CD4-positive, alpha-beta T cell treated with Interleukin-12 subunit alpha and Interleukin-12 subunit beta, for 1 hour (primary cell): ENCODE measurements around the gene CCDC138.

Source experiments
- DNase-seq: peaks from one replicate; pipeline ENCODE4 v3.0.0-alpha.2; 2020

Gene CCDC138

DNA sequence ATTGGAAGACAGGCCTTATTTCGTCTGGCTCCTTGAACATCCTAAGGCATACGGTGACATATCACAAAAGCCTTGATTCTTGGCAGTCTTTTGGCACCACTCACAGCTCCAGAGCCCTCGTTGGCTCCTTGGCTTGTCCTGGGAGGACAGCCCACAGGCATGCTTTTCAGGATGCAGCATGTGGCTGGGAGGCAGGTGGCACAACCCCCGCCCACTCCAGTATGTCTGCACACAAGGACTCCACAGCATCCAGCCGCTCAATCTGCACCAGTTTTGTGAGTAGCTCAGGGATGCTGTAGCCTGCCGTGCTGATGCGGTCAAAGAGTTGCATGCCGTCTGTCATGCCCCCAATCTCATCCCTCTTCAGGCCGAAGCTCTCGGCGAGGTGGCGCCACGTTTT, 110.2 kb downstream of the CCDC138 start:
- no peak for DNase-seq

DNA sequence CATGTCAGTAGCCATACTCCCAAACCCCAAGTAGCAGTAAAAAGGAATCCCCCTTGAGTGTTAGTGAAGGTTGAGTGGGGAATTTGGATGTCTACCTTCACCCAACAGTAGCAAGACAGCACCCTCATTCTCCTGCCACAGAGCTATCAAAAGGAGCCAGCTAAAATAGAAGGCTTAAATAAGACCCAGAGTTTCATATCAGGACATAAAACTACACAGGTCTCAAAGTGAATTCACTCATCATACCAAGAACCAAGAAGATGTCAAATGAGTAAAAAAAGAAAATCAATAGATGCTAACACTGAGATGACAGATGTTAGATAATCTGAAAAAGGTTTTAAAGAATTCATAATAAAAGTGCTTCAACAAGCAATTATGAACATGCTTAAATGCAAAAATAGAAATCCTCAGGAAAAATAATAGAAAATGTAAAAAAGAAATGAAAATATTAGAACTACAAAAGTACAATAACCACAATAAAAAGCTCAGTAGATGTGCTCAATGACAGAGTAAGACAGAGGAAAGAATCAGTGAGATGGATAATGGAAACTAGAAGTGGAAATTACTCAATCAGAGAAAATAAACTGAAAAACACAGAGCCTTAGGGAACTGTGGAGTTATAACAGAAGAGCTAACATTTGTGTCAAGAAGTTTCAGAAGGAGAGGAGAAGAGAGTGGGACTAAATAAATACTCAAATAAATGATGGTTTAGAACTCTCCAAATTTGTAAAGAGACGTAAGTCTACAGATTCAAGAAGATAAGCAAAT, 111.9 kb downstream of the CCDC138 start:
- no peak for DNase-seq

DNA sequence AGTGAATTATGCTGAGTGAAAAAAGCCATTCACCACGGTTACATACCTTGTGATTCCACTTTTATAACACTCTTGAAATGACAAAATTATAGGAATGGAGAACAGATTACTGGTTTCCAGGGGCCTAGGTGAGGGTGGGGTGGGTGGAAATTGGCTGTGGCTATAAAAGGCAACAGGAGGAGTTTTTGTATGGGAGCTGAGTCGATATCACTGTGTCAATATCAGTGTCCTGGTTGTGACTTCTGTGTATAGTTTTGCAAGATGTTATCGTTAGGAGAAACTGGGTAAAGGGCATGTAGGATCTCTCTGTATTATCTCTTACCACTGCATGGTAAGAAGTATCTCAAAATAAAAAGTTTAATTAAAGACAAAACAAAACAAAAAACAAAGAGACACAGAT, 118.1 kb downstream of the CCDC138 start:
- DNase-seq = no peak

- no peak for DNase-seq
Measured at GRCh38 chr2:108905176-108905575, 118.6 kb downstream of the CCDC138 start.

DNA sequence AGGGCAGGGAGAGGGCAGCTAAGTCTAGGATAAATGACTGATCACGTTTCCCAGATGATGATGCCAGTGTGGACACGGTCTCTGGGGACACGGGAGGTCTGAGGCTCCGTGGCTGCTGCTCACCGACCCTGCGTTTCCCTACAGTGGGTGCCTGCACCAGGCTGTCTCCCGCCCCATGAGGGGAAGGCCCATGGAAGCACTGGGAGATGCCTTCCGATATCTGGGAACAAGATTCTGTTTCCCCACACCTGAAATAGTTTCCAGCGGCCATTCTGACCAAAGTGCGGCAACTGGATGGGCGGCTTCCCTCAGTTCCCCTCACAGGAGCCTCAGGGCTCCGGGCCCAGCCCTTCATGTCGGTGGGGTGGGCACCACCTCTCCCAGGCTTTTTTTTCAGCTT, 119.3 kb downstream of the CCDC138 start:
- DNase-seq = no peak

GRCh38 chr2:108906403-108907077, 120.0 kb downstream of the CCDC138 start:
- DNase-seq = no peak

DNA sequence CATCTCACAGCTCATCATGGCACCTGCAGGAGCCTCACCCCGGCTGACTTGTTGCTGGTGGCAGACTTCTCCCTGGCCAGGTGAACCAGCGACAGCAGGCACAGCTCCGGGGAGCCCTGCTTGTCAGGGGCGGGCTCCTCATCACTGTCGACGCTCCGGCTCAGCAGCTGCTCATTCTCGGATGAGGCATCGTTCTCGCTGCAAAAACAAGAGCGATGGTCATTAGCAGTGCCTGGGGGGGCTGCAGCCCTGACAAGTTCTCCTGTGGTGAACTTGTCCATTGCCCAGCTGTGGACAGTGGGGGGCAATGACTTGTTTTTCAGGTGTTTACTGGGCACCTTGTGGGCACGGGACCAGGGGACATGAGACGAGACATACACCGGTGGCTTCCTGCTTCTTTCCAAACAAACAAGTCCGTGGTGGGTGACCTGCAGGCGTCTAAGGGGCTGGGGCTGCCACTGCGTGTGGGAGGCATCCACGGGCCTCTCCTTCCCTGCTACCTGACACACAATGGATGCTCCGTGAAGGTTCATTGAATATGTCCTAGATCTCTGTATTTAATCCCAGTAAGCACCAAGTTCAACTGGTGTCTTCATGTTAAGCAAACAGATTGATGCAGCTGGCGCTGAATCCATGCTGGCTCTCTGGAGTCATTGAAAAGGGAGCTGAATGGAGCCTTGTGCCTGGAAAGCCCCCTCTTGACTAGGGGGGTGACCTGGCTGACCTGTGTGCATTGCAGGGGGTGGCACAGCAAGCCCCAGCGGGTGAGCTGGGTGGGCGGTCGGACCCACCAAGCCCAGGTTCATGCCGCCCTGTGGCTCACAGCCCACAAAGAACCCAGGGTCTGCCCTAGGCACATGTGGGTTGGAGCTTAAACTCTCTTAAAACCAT, 121.5 kb downstream of the CCDC138 start:
- DNase-seq = no peak

- DNase-seq = no peak
Measured at GRCh38 chr2:108908713-108909070, 122.1 kb downstream of the CCDC138 start.

- DNase-seq = no peak
Measured at GRCh38 chr2:108909275-108909823, 122.8 kb downstream of the CCDC138 start.

DNA sequence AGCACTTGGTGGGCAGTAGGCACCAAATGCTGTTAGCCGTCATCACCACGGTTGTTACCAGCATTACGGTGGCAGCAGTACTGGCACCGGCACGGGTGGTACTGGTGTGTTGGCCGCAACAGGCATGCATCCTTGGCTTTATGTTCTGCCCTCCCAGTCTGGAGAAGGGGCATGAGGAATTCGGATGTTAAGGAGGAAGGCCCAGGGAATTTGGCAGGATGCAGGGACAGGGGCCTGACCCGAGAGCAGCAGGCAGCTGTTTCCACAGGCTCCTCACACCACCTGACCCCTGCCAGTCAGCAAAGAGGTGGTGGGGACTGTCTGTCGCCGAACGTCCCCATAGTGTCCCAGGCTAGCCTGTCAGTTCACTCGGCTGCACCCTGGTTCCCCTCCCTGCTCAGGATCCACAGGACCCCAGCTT, 123.5 kb downstream of the CCDC138 start:
- no peak for DNase-seq

- no peak for DNase-seq
Measured at GRCh38 chr2:108910541-108911396, 124.2 kb downstream of the CCDC138 start.

- no peak for DNase-seq
Measured at GRCh38 chr2:108911401-108911800, 124.8 kb downstream of the CCDC138 start.

DNA sequence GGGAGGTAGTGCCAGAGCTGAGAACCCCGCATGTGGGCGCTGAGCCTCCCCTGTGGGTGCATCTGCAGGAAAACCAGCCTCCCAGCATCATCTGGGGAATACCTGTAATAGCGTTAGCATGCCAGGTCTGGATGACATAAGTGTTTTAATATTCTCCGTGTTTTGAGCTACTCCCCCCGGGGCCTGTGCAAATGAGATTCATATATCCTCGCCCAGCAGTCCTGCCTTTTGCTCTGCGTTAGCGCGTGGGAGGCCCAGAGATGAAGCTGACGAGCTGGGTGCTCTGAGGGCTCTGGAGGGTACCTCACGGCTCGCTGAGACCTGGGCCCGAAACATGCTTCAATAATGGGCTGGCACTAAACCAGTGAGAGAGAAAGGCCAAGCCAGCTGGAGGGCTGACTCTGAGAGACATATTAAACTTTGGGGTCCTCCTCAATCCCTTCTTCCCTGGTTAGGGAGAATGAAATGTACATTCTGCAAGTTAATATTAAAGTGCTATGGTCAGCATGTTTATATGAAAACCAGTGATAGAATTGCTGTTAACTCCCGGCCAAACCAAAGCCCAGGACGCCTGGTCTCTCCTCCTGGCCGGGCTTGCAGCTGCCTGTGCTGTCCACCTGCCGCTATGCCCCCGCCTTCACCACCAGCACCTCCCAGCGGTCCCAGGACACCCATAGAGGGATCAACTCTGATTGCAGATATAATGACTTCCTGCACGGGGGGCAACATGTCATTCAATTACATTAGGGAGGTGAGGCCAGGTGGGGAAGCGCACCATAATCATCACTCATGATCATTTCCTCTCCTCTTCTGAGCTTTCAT, 125.4 kb downstream of the CCDC138 start:
- DNase-seq = no peak

GRCh38 chr2:108912629-108912902, 126.0 kb downstream of the CCDC138 start:
- no peak for DNase-seq

DNA sequence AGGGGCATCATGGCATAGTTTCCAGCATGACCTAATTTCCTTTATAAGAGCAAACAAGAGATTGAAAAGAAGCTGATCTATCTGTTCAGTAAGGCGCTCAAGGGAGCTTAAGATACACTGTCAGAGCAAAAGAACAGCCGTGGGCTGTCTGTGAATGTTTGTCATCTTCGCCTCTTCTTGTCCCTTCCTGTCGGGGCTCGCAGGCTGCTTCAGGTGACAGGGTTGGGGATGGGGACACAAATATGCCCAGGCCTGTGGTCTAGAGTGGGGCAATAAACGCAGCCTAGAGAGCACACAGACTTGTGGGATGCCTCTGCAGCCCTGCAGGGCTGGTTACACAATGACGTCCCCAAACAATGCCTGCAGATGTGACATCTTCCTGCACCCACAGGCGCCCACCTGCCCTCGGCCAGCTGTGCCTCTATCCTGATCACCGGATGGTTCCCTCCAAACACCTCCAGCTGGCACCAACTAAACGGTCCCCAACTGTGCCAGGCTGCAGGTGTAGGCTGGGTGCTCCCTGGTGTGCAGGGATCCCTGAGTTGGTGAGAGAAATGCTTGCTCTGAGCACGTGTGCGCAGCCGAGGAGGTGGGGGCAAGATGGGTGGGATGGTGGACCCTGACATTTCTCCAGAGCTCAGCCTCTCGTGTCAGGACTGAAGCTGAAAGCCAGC, 129.7 kb downstream of the CCDC138 start:
- no peak for DNase-seq

DNA sequence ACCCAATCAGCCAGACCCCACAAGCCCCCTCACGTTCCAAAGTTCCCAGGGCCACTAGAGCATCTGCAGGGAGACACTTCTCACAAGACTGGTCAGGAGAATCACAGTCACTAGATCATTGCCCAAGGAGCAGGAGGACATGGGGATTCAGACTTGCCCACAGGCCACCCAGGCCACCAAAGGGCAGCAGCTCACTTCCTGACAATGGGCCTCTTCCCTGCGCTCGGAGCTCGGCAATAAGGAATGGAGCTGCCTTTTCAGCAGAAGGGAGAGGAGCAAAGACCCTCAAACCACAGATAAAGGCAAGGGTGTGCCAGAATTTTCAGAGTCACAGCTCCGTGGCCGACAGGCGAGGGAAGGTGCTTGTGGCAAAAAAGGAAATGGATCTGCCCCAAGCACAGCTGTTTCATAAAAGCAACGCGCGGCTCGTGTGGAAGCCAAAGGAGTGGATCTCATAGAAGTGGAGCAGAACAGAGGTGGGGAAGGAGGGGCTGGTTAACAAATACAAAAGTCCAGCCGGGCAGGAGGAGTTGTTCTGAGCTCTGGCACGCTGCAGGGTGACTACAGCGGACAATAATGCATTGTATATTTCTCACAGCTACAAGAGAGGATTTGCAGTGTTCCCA, 130.3 kb downstream of the CCDC138 start:
- DNase-seq = no peak

DNA sequence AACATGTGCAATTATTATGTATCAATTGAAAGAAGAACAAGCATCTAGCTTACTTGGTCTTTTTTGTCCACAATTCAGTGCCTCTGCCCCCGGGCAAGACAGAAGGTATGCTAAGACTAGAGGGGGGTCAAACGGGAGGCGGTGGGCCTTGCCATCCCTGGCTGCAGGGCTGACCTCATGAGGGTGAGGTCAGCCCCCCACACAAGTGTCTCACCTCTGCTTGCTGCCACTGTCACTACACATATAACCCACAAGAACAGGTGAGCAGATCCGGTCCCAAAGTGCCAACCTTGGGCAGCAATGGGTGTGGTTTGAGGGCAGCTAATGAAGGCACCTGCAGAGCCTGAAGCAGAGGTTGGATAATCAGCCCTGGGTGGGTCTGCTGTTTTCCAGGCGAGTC, 131.0 kb downstream of the CCDC138 start:
- no peak for DNase-seq

GRCh38 chr2:108918156-108918874, 131.7 kb downstream of the CCDC138 start:
- no peak for DNase-seq

DNA sequence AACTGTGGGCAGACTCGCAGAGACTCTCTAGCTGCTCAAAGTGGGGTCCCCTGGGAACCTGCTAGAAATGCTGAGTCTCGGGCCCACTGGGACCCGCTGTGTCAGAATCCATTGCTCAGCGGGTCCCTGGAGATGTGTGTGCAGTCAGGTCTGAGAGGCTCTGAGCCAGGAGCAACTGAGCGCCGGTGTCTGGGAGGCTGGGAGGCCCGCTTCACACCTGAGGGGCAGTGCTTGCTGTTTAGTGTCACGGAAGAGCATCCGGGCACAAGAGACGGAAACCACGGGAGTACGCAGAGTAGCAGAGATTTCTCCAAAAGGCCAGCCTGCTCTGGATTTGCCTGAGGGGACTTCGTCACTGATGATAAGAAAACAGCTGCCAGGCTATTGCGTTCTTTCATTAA, 132.4 kb downstream of the CCDC138 start:
- DNase-seq = no peak
